Measurements from ENCODE around the gene PPFIA3. TPM values are rescaled to one million over a fixed set of nuclear protein-coding genes. Genes with fewer than 3 reads are reported as not detected.

The PPFIA3 gene
- total and polyA plus RNA-seq, 3 experiments from 2014 or later, result 0.56 to 3.3 (median 3.2) TPM

DNA sequence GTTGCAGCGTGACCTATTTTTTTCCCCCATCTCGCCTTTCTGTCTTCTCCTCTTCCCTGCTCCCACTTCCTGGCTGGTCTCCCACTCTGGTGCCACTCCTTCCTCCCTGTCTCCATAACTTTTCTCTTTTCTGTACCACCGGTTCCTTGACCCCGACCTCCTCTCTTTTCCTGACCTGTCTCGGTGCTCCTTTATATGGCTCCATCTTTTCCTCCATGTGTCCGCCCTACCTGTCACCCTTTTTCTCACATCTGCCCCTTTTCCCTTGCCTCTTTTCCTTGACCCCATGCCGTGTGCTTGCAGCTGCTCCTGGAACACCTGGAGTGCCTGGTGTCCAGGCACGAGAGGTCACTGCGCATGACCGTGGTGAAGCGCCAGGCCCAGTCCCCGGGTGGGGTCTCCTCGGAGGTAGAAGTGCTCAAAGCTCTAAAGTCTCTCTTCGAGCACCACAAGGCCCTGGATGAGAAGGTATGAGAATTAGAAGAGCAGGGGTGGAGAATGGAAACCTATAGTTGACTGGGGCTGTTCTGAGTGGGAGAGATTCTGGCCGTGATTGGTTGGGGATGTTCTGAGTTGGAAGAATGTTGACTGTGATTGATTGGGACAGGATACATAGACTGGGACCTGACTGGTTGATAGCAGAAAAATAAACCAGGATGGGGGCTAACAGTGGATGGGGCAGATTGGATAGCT, 9.3 kb downstream of the PPFIA3 start:
- peak overlapping the region; percentile 73 for H3K4me3 ChIP-seq (ENCODE audit: low read length)
- H3K9me3 ChIP-seq (ENCODE audit: low read length), result no peaks in the 10 kb centered on the region
- H3K27me3 Mint-ChIP-seq, result peaks cover 0 to 6% of the 10 kb centered on the region in 2 donors
- no peaks in the 10 kb centered on the region for H3K27me3 ChIP-seq (ENCODE audit: insufficient read depth, low read length, poor library complexity, severe bottlenecking)
- no peak for DNase-seq
- H3K27ac ChIP-seq (ENCODE audit: low read depth, low read length), result peak overlapping the region; percentile 59
- no peaks in the 10 kb centered on the region for H3K36me3 Mint-ChIP-seq
- peak overlapping the region in 2 of 8 donors; percentile 8 to 47 for H3K27ac Mint-ChIP-seq
- H3K4me1 Mint-ChIP-seq, result peaks cover 15 to 26% (median 20%) of the 10 kb centered on the region in 3 donors
- POLR2A ChIA-PET, result interaction anchor here (0.7 to 2.9 kb wide), 3 partner anchors 12 to 135 kb away, joined by 3 to 15 read pairs (median 5); partner anchors contain the start of genes GYS1, LIN7B and RUVBL2
- H3K36me3 ChIP-seq (ENCODE audit: insufficient read depth, low read length), result no peaks in the 10 kb centered on the region
- H3K4me1 ChIP-seq (ENCODE audit: insufficient read depth, low read length), result peaks cover 12% of the 10 kb centered on the region
- CTCF ChIA-PET, result interaction anchor here (1.0 to 3.9 kb wide), 7 partner anchors 14 to 135 kb away, joined by 3 to 16 read pairs (median 5); partner anchors contain the start of genes GYS1, LIN7B and RUVBL2
- peak overlapping the region; percentile 45 to 93 (median 90) for H3K4me3 Mint-ChIP-seq
- no peaks in the 10 kb centered on the region for H3K9me3 Mint-ChIP-seq

DNA sequence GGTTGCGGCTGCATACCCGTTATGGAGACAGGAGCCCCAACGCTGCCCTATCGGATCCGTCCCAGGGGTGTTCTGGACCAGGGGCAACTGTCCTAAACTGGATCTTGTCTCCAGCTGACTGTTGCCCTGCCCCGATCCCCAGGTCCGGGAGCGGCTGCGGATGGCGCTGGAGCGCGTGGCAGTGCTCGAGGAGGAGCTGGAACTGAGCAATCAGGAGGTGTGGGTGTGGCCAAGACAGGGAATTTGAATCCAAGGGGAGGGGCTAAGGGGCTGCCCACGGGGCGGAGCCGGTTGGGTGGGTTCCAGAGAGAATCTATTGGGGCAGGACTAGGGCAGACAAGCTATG, 9.9 kb downstream of the PPFIA3 start:
- Mint-ChIP-seq H3K36me3 (no peaks in the 10 kb centered on the region), H3K27me3 (peaks cover 0 to 9% of the 10 kb centered on the region in 2 donors), H3K27ac (peak overlapping the region in 2 of 8 donors; percentile 32 to 39), H3K9me3 (no peaks in the 10 kb centered on the region), H3K4me3 (peak overlapping the region in 4 of 7 donors; percentile 15 to 48 (median 37)), H3K4me1 (peaks cover 18 to 29% (median 20%) of the 10 kb centered on the region in 3 donors)
- Histone ChIP-seq H3K4me3 (ENCODE audit: low read length) (peak overlapping the region; percentile 73), H3K9me3 (ENCODE audit: low read length) (no peaks in the 10 kb centered on the region), H3K27me3 (ENCODE audit: insufficient read depth, low read length, poor library complexity, severe bottlenecking) (no peaks in the 10 kb centered on the region), H3K36me3 (ENCODE audit: insufficient read depth, low read length) (no peaks in the 10 kb centered on the region), H3K4me1 (ENCODE audit: insufficient read depth, low read length) (peaks cover 16% of the 10 kb centered on the region), H3K27ac (ENCODE audit: low read depth, low read length) (peak overlapping the region; percentile 59)
- ChIA-PET CTCF (interaction anchor here (1.2 to 3.9 kb wide), 4 partner anchors 15 to 32 kb away, joined by 3 to 16 read pairs (median 12); partner anchors contain the start of gene LIN7B), POLR2A (interaction anchor here (1.8 to 2.9 kb wide), 2 partner anchors 15 to 136 kb away, joined by 5 to 15 read pairs; partner anchors contain the start of genes GYS1, LIN7B and RUVBL2)
- no peak for DNase-seq

GRCh38 chr19:49130325-49130724, 11.0 kb downstream of the PPFIA3 start:
- Mint-ChIP-seq H3K36me3 (no peaks in the 10 kb centered on the region), H3K27ac (no peak overlapping the region), H3K9me3 (no peaks in the 10 kb centered on the region), H3K4me3 (peak overlapping the region in 1 of 7 donors; percentile 34), H3K4me1 (peaks cover 18 to 32% (median 20%) of the 10 kb centered on the region in 3 donors), H3K27me3 (peaks cover 0 to 10% of the 10 kb centered on the region in 2 donors)
- CTCF ChIA-PET, result interaction anchor here (1.1 to 3.9 kb wide), 3 partner anchors 16 to 32 kb away, joined by 3 to 13 read pairs (median 10); no protein-coding TSS in a partner anchor
- Histone ChIP-seq H3K27ac (ENCODE audit: low read depth, low read length) (no peak overlapping the region), H3K9me3 (ENCODE audit: low read length) (no peaks in the 10 kb centered on the region), H3K36me3 (ENCODE audit: insufficient read depth, low read length) (no peaks in the 10 kb centered on the region), H3K4me1 (ENCODE audit: insufficient read depth, low read length) (peaks cover 20% of the 10 kb centered on the region), H3K27me3 (ENCODE audit: insufficient read depth, low read length, poor library complexity, severe bottlenecking) (no peaks in the 10 kb centered on the region), H3K4me3 (ENCODE audit: low read length) (no peak overlapping the region)
- POLR2A ChIA-PET, result no interaction called here
- no peak for DNase-seq

- H3K27me3 ChIP-seq (ENCODE audit: insufficient read depth, low read length, poor library complexity, severe bottlenecking), result no peaks in the 10 kb centered on the region
- H3K4me1 Mint-ChIP-seq, result peaks cover 15 to 27% (median 19%) of the 10 kb centered on the region in 3 donors
- H3K27ac Mint-ChIP-seq, result peak overlapping the region in 1 of 8 donors; percentile 67
- peak overlapping the region in 5 of 7 donors; percentile 50 to 74 (median 65) for H3K4me3 Mint-ChIP-seq
- H3K36me3 ChIP-seq (ENCODE audit: insufficient read depth, low read length), result no peaks in the 10 kb centered on the region
- DNase-seq, result peak in 2 of 5 donors; percentile 20 to 32
- CTCF ChIA-PET, result interaction anchor here (0.7 to 3.5 kb wide), 3 partner anchors 14 to 59 kb away, joined by 3 to 10 read pairs (median 6); no protein-coding TSS in a partner anchor
- H3K27me3 Mint-ChIP-seq, result peaks cover 10% of the 10 kb centered on the region in 2 donors
- H3K27ac ChIP-seq (ENCODE audit: low read depth, low read length), result no peak overlapping the region
- H3K9me3 Mint-ChIP-seq, result no peaks in the 10 kb centered on the region
- POLR2A ChIA-PET, result no interaction called here
- H3K9me3 ChIP-seq (ENCODE audit: low read length), result no peaks in the 10 kb centered on the region
- no peak overlapping the region for H3K4me3 ChIP-seq (ENCODE audit: low read length)
- peaks cover 15% of the 10 kb centered on the region for H3K4me1 ChIP-seq (ENCODE audit: insufficient read depth, low read length)
- peaks cover 0 to 3% (median 3%) of the 10 kb centered on the region in 3 donors for H3K36me3 Mint-ChIP-seq
Observed at GRCh38 chr19:49132974-49133609, 13.7 kb downstream of the PPFIA3 start.

DNA sequence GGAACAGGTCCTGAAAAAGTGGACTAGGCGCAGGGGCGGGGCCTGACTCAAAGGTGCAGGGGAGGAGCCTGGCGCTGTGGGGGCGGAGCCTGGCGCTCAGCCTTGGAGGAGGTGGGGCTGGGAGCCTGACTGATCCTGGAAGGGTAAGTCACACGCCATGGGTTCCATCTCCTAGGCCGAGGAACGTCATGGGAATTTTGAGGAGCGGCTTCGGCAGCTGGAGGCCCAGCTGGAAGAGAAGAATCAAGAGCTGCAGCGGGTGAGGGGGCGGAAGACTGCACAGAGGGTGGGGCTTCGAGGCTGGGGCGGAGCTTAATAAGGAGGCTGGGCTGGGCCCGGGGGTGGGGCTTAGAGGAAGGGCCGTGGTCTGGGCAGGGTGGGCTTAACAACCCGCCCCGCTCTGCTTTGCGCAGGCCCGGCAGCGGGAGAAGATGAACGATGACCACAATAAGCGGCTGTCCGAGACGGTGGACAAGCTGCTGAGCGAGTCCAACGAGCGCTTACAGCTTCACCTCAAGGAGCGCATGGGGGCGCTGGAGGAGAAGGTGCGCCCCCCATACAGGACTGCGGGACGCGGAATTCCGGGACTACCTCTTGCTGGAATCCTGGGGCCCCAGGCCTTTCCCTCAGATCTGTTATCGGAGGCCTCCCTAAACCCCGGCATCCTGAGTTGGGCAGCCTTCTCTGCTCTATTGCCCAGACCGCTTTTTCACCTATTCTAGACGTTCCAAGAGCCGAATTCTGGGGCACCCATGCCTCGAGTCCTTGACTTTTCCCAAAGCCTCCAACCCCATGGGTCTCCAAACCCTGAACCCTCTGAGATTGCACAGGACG, 14.5 kb downstream of the PPFIA3 start:
- Mint-ChIP-seq H3K4me3 (peak overlapping the region in 6 of 7 donors; percentile 50 to 85 (median 69)), H3K27ac (peak overlapping the region in 1 of 8 donors; percentile 67), H3K27me3 (peaks cover 10% of the 10 kb centered on the region in 2 donors), H3K4me1 (peaks cover 8 to 20% (median 13%) of the 10 kb centered on the region in 3 donors), H3K36me3 (peaks cover 0 to 3% (median 3%) of the 10 kb centered on the region in 3 donors), H3K9me3 (no peaks in the 10 kb centered on the region)
- peak in 3 of 5 donors; percentile 27 to 52 (median 30) for DNase-seq
- CTCF ChIA-PET, result interaction anchor here (1.5 to 3.5 kb wide), 3 partner anchors 13 to 36 kb away, joined by 6 to 10 read pairs (median 10); partner anchors contain the start of gene LIN7B
- Histone ChIP-seq H3K27me3 (ENCODE audit: insufficient read depth, low read length, poor library complexity, severe bottlenecking) (no peaks in the 10 kb centered on the region), H3K36me3 (ENCODE audit: insufficient read depth, low read length) (no peaks in the 10 kb centered on the region), H3K4me1 (ENCODE audit: insufficient read depth, low read length) (peaks cover 8% of the 10 kb centered on the region), H3K9me3 (ENCODE audit: low read length) (no peaks in the 10 kb centered on the region), H3K27ac (ENCODE audit: low read depth, low read length) (no peak overlapping the region), H3K4me3 (ENCODE audit: low read length) (no peak overlapping the region)
- POLR2A ChIA-PET, result no interaction called here

DNA sequence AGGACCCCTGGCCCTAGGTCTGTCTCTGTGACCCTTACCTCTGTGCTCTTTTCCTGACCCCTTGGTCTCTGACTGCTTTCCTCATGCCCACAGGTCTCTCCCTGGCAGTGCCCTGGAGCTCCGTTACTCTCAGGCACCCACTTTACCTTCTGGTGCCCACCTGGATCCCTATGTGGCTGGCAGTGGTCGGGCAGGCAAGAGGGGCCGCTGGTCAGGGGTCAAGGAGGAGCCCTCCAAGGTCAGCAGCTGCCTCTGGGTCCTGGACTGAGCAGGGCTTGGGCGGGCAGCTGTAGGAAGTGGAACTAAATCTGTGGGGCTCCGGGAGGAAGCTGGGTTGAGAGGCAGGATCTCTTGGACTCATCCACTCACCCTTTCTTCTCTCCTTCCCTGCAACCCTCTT, 16.3 kb downstream of the PPFIA3 start:
- H3K9me3 Mint-ChIP-seq, result no peaks in the 10 kb centered on the region
- H3K4me1 Mint-ChIP-seq, result peaks cover 6 to 17% (median 8%) of the 10 kb centered on the region in 3 donors
- peaks cover 0 to 3% (median 3%) of the 10 kb centered on the region in 3 donors for H3K36me3 Mint-ChIP-seq
- H3K4me3 ChIP-seq (ENCODE audit: low read length), result no peak overlapping the region
- no peaks in the 10 kb centered on the region for H3K9me3 ChIP-seq (ENCODE audit: low read length)
- H3K27ac ChIP-seq (ENCODE audit: low read depth, low read length), result no peak overlapping the region
- ChIA-PET CTCF (interaction anchor here (1.6 to 2.9 kb wide), 2 partner anchors 9 to 21 kb away, joined by 5 to 10 read pairs; partner anchors contain the start of gene LIN7B), POLR2A (no interaction called here)
- no peak overlapping the region for H3K4me3 Mint-ChIP-seq
- no peaks in the 10 kb centered on the region for H3K36me3 ChIP-seq (ENCODE audit: insufficient read depth, low read length)
- no peaks in the 10 kb centered on the region for H3K27me3 ChIP-seq (ENCODE audit: insufficient read depth, low read length, poor library complexity, severe bottlenecking)
- DNase-seq, result no peak
- no peak overlapping the region for H3K27ac Mint-ChIP-seq
- H3K27me3 Mint-ChIP-seq, result peaks cover 7 to 10% of the 10 kb centered on the region in 2 donors
- H3K4me1 ChIP-seq (ENCODE audit: insufficient read depth, low read length), result peaks cover 8% of the 10 kb centered on the region

DNA sequence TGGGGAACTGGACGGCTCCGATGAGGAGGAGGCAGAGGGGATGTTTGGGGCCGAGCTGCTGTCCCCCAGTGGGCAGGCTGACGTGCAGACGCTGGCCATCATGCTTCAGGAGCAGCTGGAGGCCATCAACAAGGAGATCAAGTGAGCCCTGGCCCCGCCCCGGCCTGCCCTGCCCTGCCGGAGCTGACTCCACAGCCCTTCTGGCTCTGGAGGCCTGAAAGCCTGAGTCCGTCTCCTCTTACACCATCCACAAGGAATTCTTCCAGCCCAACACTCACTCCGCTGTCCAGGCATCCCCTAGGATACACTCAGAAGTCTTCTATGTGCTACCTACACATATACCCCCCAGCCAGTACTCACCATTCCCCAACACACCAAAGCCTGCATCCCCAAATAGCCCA, 17.4 kb downstream of the PPFIA3 start:
- H3K4me1 Mint-ChIP-seq, result peaks cover 6 to 17% (median 8%) of the 10 kb centered on the region in 3 donors
- H3K27ac Mint-ChIP-seq, result no peak overlapping the region
- no peaks in the 10 kb centered on the region for H3K27me3 ChIP-seq (ENCODE audit: insufficient read depth, low read length, poor library complexity, severe bottlenecking)
- no peak overlapping the region for H3K27ac ChIP-seq (ENCODE audit: low read depth, low read length)
- ChIA-PET CTCF (no interaction called here), POLR2A (no interaction called here)
- peaks cover 8% of the 10 kb centered on the region for H3K4me1 ChIP-seq (ENCODE audit: insufficient read depth, low read length)
- peaks cover 9 to 10% of the 10 kb centered on the region in 2 donors for H3K27me3 Mint-ChIP-seq
- H3K9me3 Mint-ChIP-seq, result no peaks in the 10 kb centered on the region
- peaks cover 0 to 3% (median 3%) of the 10 kb centered on the region in 3 donors for H3K36me3 Mint-ChIP-seq
- no peak for DNase-seq
- H3K36me3 ChIP-seq (ENCODE audit: insufficient read depth, low read length), result no peaks in the 10 kb centered on the region
- H3K4me3 ChIP-seq (ENCODE audit: low read length), result no peak overlapping the region
- no peaks in the 10 kb centered on the region for H3K9me3 ChIP-seq (ENCODE audit: low read length)
- peak overlapping the region in 1 of 7 donors; percentile 6 for H3K4me3 Mint-ChIP-seq
